Measurements from ENCODE around the gene SSUH2.
A peak's percentile ranks its signal among the peaks of the same experiment; 100 is the strongest.

- TF ChIP-seq CTCF (conservative IDR thresholded peaks at IDR 0.05; ENCODE audit: low read depth, low read length) (peak; percentile 94), POLR2A (IDR thresholded peaks at IDR 0.05; ENCODE audit: low read depth, low read length) (no peak)
Observed at GRCh38 chr3:8622873-8623691, 21.5 kb downstream of the SSUH2 start.
